ENCODE results near the gene SMC6.

Gene SMC6, protein sequence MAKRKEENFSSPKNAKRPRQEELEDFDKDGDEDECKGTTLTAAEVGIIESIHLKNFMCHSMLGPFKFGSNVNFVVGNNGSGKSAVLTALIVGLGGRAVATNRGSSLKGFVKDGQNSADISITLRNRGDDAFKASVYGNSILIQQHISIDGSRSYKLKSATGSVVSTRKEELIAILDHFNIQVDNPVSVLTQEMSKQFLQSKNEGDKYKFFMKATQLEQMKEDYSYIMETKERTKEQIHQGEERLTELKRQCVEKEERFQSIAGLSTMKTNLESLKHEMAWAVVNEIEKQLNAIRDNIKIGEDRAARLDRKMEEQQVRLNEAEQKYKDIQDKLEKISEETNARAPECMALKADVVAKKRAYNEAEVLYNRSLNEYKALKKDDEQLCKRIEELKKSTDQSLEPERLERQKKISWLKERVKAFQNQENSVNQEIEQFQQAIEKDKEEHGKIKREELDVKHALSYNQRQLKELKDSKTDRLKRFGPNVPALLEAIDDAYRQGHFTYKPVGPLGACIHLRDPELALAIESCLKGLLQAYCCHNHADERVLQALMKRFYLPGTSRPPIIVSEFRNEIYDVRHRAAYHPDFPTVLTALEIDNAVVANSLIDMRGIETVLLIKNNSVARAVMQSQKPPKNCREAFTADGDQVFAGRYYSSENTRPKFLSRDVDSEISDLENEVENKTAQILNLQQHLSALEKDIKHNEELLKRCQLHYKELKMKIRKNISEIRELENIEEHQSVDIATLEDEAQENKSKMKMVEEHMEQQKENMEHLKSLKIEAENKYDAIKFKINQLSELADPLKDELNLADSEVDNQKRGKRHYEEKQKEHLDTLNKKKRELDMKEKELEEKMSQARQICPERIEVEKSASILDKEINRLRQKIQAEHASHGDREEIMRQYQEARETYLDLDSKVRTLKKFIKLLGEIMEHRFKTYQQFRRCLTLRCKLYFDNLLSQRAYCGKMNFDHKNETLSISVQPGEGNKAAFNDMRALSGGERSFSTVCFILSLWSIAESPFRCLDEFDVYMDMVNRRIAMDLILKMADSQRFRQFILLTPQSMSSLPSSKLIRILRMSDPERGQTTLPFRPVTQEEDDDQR

DNA sequence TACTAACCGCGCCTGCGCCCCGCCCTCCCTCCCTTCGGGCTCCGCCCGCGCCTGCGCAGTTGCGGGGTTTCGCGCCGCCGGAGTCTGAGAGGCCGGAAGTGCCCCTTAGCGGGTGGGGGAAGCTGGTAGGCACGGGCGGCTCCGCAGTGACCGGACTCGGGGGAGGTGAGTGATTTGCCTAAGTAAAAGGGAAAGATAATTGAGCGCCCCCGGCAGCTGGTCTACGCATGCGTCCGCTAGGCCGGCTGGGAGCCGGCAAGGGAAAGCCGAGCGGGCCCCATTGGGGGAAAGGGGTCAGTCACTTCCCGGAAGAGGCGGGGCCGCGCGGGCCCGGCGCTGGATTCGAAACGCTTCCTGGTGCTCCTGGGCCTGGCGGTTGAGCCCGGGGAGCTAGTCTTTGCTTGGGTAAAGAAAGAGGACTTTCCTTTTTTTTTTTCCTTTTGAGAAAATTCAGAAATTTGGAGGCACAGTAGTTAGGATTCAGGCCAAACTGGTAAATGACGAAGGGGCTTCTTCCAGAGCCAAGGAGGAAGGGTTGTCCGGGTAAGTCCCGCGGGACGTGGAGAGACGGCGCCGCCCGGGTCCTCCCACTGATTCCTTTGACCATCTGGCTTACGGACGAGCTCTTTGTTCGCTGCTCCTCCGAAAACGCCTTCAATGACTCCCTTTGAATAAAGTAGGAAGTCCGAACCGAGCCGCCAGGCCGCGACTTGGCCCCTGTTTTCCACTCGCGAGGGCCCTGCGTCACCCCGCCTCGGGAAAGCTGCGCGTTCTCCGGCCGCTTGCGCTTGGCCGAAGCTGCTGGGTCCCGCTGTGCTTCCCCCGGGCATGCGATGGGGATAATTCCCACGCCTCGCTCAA, at the start of gene SMC6, which contains the start of gene GEN1:
SMC6 (minus strand) TSS at position 8 of the 861 bp plus-strand sequence. CDS start 7,864 bp downstream, outside the sequence.
GEN1 (plus strand) TSS at position 336 of the 861 bp plus-strand sequence. CDS start 5,806 bp downstream, outside the sequence.
- no peaks in the 10 kb centered on the region for H3K27me3 ChIP-seq
- peak within 1 kb of the TSS; percentile 91 to 99 for H3K4me3 ChIP-seq
- no peaks in the 10 kb centered on the region for H3K36me3 ChIP-seq
- intact Hi-C loops (cut with DNase I; ENCODE audit: low total_unique reads), result no loop called here
- H3K4me1 ChIP-seq, result peaks cover 4 to 20% (median 13%) of the 10 kb centered on the region in 4 donors
- peak; percentile 84 to 93 for DNase-seq
- no peaks in the 10 kb centered on the region for H3K9me3 ChIP-seq
- TF ChIP-seq, protein P1, sequence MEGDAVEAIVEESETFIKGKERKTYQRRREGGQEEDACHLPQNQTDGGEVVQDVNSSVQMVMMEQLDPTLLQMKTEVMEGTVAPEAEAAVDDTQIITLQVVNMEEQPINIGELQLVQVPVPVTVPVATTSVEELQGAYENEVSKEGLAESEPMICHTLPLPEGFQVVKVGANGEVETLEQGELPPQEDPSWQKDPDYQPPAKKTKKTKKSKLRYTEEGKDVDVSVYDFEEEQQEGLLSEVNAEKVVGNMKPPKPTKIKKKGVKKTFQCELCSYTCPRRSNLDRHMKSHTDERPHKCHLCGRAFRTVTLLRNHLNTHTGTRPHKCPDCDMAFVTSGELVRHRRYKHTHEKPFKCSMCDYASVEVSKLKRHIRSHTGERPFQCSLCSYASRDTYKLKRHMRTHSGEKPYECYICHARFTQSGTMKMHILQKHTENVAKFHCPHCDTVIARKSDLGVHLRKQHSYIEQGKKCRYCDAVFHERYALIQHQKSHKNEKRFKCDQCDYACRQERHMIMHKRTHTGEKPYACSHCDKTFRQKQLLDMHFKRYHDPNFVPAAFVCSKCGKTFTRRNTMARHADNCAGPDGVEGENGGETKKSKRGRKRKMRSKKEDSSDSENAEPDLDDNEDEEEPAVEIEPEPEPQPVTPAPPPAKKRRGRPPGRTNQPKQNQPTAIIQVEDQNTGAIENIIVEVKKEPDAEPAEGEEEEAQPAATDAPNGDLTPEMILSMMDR (IDR thresholded peaks at IDR 0.05), result no peak
- H3K27ac ChIP-seq, result peak within 1 kb of the TSS; percentile 91 to 96

DNA sequence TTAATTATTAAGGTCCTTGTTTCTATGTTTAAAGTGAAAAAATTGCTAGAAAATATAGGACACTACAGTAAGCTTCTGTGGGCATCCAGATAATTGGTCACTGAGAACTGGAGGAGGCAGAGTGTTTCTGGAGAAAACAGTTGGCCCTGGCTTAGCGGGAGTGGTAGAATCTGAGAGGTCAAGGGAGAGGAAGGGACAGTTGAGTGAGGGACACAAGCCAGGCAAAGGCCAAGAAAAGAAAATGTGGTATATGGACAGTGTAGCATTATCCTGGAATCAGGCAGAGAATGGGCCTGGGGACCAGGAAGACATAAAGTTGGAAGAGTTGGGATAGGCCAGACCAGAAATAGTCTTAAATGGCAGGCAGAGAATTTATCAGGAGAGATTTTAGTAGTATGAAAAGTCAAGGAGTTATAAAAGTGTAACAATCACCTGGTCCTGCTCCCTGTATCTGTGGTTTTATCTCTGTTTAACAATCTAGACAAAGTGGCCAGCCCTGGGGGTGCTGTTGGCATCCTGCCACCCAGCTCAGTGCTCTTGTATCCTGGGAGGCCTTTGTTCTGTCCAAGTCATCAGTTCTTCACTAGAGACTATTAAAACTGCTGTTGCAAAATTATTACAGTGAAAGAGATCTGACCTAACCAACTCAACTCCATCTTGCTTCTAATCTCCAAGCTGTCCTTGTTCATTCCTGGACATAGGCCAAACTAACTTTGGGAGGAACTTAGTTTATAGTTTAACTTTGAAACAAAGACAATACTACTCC, 47.3 kb upstream of the SMC6 start:
- Histone ChIP-seq H3K27me3 (peaks cover 0 to 2% of the 10 kb centered on the region in 2 donors), H3K36me3 (no peaks in the 10 kb centered on the region), H3K9me3 (no peaks in the 10 kb centered on the region), H3K4me3 (no peak overlapping the region), H3K27ac (no peak overlapping the region), H3K4me1 (no peaks in the 10 kb centered on the region)
- intact Hi-C loops (cut with DNase I; ENCODE audit: low total_unique reads), result no loop called here
- TF ChIP-seq, protein P1 (IDR thresholded peaks at IDR 0.05), result no peak
- no peak for DNase-seq

DNA sequence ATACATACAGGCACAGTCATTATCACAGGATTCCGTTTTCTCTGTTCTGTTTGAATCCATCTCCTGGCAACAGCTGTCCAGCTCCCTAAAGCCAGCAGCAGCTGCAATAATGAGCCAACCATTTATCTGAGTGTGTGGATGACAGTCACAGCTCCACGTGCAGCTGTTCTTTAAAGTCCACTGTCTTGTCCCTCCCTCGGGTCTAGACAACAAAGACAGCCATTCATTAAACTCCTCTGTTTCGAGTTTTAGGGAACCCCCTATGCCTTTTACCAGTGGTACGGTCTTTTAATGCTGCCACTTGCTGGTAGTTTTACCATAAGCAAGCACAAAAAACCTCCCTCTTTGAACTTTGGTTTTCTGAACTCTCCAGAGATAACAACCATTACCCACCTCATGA, 46.6 kb upstream of the SMC6 start:
- Histone ChIP-seq H3K27ac (no peak overlapping the region), H3K36me3 (no peaks in the 10 kb centered on the region), H3K4me1 (no peaks in the 10 kb centered on the region), H3K27me3 (peaks cover 0 to 2% of the 10 kb centered on the region in 2 donors), H3K9me3 (no peaks in the 10 kb centered on the region), H3K4me3 (no peak overlapping the region)
- intact Hi-C loops (cut with DNase I; ENCODE audit: low total_unique reads), result no loop called here
- TF ChIP-seq, protein P1 (IDR thresholded peaks at IDR 0.05), result no peak
- DNase-seq, result no peak

DNA sequence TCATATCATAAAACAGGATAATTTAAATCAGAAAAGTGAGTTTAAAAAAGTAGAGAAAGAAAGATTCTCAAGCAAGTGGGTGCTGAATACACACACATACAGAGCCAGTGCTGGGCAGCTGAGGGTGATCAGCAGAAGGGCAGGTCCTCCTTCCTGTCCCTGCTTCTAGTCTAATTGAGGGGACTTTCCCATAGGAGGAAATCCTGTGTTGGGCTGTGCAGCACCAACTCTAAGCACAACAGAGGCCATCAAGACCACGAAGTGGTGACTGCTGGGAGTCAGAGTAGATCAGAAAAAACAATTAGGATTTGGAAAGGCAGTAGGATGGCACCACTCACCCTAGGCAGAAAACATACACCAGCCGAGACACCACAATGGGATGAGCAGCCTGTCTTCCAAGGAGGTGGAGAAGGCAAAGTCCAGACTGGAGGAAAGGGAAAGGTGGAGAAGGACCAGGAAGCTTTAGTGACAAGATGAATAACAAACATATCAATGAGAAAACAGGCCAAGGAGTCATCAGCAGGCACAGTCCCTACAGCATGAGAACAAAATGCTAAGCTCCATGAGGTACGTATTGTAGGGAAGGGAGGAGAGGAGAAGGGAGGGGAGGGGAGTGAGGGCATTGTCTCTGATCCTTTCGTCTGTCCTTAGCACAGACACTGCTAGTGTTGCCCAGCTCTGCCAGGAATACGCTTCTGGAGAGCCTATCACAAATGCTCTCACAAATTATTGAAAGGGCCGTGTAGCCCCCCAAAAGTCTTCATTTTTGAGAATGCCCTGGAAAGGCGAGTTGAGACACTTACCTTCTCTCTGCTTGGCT, 45.9 kb upstream of the SMC6 start:
- H3K9me3 ChIP-seq, result no peaks in the 10 kb centered on the region
- intact Hi-C loops (cut with DNase I; ENCODE audit: low total_unique reads), result no loop called here
- no peak for DNase-seq
- H3K4me3 ChIP-seq, result no peak overlapping the region
- no peaks in the 10 kb centered on the region for H3K4me1 ChIP-seq
- H3K27me3 ChIP-seq, result peaks cover 0 to 2% of the 10 kb centered on the region in 2 donors
- H3K36me3 ChIP-seq, result no peaks in the 10 kb centered on the region
- TF ChIP-seq, protein P1 (IDR thresholded peaks at IDR 0.05), result no peak
- H3K27ac ChIP-seq, result no peak overlapping the region
